Right lung (tissue), 5 donors: Measurements from ENCODE around the gene CDR2. TPM values are rescaled to one million over a fixed set of nuclear protein-coding genes. Genes with fewer than 3 reads are reported as not detected.
"Not testable (repeated sequence)": the region's sequence is repeated elsewhere in the genome, so short reads cannot be mapped to it uniquely, and the experiment has no call there.

Experiments used
- DNase-seq, 2 donors: peaks; one replicate each; pipeline ENCODE4 v3.0.0-alpha.2; 2013
- polyA plus RNA-seq, 5 donors: library from polyadenylated mRNA; unstranded; fragments of 120-200 nt; gene quantifications; one replicate each; pipeline versions ENCODE4 v1.2.1 to v1.2.3, GENCODE V29; 2013; ENCODE audit warnings: inconsistent platforms in 1 of 5, low replicate concordance in 1 of 5; ENCODE audit not compliant: insufficient read length in 5 of 5, insufficient read depth in 1 of 5

The CDR2 gene
- polyA plus RNA-seq, 5 donors, result 23.1 to 31.8 (median 27.3) TPM

DNA sequence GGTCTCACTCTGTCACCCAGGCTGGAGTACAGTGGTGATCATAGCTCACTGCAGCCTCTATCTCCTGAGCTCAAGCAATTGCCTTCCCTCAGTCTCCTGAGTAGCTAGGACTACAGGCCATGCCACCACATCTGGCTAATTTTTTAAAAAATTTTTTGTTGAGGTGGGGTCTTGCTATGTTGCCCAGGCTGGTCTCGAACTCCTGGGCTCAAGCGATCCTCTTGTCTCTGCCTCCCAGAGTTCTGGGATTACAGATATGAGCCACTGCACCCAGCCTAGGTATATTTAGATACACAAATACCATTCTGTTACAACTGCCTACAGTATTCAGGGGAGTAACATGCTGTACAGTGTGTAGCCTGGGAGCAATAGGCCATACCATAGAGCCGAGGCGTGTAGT lies 62.9 kb downstream of the CDR2 start:
- no peak for DNase-seq

- DNase-seq, result no peak
Observed at GRCh38 chr16:22308824-22309520, 65.4 kb downstream of the CDR2 start.

GRCh38 chr16:22307838-22308237 lies 66.6 kb downstream of the CDR2 start:
- DNase-seq, result no peak

- DNase-seq, result no peak
Observed at GRCh38 chr16:22306788-22307187, 67.6 kb downstream of the CDR2 start.

GRCh38 chr16:22304411-22304810 lies 70.0 kb downstream of the CDR2 start:
- no peak for DNase-seq

DNA sequence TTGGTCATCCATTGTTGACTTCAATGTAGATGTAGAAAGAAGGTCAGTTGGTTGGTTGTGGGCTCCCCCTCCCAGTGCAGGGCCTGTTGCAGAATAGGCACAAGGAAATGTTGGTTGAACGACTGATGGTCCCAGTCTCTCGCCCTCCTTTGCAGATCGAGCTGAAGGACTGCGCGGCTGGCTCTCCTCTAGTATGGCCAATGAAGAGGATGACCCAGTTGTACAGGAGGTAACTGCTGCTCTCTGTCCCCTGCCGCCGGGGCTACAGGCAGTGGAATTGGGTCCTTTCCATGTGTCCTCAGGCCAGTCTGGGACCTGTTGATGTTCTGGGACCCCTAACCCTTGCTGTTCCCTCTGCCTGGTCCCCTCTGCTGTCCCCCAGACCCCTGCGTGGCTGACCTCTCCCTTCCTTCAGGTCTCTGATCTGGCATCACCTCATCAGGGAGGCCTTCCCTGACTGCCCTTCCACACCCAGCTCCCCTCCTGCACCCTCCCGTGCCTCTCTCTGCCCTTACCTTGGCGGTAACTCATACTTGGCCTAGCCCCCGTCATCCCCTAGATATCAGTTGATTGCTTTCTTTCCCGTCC lies 71.5 kb downstream of the CDR2 start:
- DNase-seq, result no peak

DNA sequence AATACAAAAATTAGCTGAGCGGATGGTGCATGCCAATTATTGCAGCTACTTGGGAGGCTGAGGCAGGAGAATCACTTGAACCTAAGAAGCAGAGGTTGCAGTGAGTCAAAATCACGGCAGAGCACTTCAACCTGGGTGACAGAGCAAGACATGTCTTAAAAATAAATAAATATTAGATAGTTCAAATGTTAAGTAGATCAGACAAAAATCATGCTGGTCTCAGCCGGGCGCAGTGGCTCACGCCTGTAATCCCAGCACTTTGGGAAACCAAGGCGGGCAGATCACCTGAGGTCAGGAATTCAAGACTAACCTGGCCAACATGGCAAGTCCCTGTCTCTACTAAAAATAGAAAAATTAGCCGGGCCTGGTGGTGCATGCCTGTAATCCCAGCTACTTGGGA lies 73.0 kb downstream of the CDR2 start:
- DNase-seq, result not testable (repeated sequence)

DNA sequence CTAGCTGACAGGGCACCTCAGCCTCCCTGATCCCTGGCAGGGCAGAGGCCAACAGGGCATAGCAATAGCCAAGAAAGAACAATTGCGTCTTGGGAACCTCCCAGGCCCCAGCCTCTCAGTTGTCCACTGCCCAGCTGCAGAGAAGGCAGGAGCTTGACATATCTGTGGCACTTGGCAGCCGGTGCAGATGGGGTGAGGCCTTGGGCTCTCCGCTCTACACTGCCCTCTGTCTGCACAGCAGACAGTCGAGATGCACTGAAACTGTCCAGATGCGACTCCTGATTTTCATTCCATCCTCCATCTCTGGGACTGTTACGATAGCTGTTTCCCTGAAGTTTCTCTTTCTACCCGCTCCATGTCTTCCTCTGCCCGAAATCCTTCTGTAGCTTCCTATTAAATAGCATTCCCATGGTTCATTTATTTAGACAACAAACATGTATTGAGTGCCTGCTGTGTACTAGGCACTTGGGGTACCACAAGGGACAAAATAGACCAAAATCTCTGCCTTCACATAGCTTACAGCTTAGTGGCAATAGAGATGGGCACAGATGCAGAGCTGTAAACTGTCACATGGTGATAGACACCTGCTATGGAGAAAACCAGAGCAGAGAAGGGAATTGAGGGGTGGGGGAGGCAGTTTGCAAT lies 73.9 kb downstream of the CDR2 start:
- peak in 1 of 2 donors; percentile 7 for DNase-seq

DNA sequence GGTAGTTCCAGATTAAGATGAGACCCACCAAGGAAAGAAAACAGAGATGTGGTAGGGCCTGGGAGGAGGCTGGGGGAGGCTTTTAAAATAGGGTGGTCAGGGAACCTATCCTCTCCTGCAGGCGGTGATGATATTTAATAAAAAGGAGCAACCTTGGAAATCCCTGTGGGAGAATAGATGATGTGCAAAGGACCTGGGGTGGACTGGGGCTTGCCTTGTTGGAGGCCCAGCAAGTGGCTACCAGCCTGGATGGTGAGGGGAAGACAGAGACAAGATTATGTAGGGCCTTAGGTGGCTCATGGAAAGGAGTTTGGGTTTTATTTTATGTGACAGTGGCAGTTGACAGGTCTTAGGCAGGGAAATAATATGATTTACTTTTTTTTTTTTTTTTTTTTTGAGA lies 75.4 kb downstream of the CDR2 start:
- no peak for DNase-seq

DNA sequence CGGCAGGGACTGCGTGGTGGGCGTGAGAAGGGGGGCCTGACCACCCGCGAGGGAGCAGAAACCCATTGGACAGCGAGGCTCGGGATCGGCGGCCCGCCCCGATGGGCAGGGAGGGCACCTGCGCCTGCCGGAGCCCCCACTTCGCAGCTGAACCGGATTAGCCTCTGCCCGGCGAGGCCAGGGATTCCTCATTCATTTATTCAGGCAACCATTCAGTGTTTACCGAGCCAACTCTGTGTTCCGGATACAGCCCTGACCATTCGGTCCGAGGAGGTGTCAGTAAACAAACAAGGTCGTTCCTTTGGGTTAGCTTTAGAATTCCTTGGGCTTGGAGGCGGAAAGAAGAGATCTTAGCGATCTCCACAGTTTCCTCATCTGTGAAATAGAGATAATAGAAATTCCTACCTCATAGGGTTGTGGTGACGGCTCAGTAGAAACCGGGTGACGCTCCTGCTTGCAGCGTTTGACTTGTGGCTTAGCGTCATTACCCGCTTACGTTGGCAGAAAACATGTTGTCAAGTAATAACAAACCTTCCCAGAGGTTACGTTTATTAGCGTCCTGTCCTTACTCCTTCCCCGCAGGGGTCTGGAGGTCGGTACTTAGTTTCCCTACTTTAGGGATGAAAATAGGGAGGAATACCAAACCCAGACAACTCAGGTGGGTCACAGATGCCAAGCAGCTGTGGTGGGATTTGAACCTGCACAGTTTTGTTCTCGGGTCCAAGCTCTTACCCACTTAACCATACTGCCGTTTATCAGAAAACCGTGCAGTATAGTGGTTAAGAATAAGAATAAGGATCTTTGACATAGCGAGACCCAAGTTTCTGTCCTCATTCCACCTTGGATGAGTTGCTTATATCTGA lies 76.3 kb downstream of the CDR2 start:
- DNase-seq, result peak; percentile 75 to 78

DNA sequence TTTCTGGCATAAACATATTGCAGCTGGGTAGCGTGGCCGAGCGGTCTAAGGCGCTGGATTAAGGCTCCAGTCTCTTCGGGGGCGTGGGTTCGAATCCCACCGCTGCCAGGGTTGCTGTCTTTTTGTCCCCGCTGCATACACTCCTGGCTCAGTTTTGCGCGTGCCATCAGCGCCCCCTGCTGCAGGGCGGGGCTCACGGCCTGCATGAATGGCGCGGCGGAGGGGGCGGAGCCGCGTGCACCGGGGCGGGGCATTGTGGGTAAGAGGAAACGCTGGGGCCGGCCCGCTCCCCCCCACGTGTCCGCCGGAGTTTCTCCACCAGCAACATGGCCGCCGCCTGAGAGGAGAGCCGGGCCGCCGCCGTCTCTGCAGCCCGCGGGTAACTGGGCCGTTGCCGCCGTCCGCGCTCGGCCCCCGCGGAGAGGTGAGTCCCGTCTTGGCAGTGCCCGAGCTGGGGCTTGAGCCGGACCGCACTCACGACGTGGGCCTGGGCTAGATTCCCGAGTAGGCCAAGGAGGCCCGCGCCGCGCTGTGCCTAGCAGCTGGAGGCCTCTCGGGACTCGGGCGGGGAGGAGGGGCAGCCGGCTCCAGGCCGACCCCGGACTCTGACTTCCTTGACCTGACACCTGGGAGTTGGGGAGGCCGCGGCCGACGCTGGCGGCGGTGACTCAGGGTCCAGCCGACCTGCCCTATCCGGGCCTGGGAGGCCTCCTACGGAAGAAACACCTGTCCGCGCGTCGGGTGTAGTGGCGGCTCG lies 77.1 kb downstream of the CDR2 start, which contains the start of gene POLR3E:
Gene POLR3E, plus strand, starts transcription at position 296 of the 757 bp plus-strand sequence. CDS start 5,560 bp downstream, outside the sequence.
- DNase-seq, result peak; percentile 100

- DNase-seq, result peak in 1 of 2 donors; percentile 4
Observed at GRCh38 chr16:22296225-22297113, 78.0 kb downstream of the CDR2 start.

Other genes with a start within 250 kb of the CDR2 start
- under 1 TPM; 0.07 to 0.36 (median 0.14) TPM for gene SDR42E2, start 212.1 kb downstream of the CDR2 start, polyA plus RNA-seq
- gene EEF2K, start 168.3 kb downstream of the CDR2 start, polyA plus RNA-seq, result 10 to 100 TPM; 18.8 to 25.9 (median 20.3) TPM
- 10 to 100 TPM; 48.8 to 65.6 (median 49.7) TPM for gene POLR3E, start 77.2 kb downstream of the CDR2 start, polyA plus RNA-seq
- 100 to 1,000 TPM; 122 to 255 (median 231) TPM for gene NPIPB5, start 136.3 kb upstream of the CDR2 start, polyA plus RNA-seq